ENCODE measurements around the gene CDH23.

- TF ChIP-seq CTCF (IDR thresholded peaks at IDR 0.05) = no peak
- no peak for TF ChIP-seq POLR2A (IDR thresholded peaks at IDR 0.05)
Observed at GRCh38 chr10:71547876-71548846, 151.4 kb downstream of the CDH23 start.
